SK-N-MC (cell line): ENCODE measurements around the gene CATSPERZ.

ENCODE experiments used
- EZH2 ChIP-seq: fragments of 200-600 bp; sonication (generic); IDR thresholded peaks from one replicate; pipeline ENCODE4 v1.6.1; 2017; ENCODE audit warnings: antibody characterized with exemption
- POLR2AphosphoS5 ChIP-seq: IDR thresholded peaks from 2 replicates; pipeline ENCODE4 v1.6.1; 2012; ENCODE audit warnings: mild to moderate bottlenecking, low read depth, low read length, borderline replicate concordance

DNA sequence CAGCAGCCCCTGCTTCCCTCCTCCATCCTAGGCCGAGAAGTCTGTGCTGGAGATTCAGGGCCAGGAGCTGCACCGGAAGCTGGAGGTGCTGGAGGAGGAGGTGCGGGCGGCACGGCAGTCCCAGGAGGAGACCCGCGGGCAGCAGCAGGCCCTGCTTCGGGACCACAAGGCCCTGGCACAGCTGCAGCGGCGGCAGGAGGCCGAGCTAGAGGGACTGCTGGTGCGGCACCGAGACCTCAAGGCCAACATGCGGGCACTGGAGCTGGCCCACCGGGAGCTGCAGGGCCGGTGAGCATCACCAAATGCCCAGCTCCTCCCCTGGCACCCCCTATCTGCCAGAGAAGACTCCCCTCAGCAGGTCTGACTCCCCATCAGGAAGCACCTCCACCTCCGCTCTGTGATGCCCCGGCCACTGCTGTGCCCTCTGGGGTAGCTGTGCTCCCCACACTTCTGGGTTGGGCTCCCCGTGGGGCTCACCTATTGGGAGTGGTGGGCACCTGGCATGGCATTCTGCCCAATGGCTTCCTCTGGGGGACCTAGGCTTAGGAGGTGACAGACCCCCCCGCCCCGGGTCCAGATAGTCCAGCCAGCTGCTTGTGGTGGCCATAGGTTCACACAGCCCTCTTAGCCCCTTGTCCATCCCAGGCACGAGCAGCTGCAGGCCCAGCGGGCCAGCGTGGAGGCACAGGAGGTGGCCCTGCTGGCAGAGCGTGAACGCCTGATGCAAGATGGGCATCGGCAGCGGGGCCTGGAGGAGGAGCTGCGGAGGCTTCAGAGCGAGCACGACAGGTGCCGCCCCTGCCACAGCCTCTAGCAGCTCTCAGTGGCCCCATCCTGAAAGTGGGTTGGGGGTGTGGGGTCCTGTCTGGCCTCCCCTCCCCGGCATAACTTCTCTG is 52.2 kb downstream of the CATSPERZ start:
- TF ChIP-seq EZH2: no peak
- TF ChIP-seq POLR2AphosphoS5: no peak
